Measurements from ENCODE around the gene CDK17.

GRCh38 chr12:96237465-96238077, 162.7 kb downstream of the CDK17 start:
- TF ChIP-seq YY1 (IDR thresholded peaks at IDR 0.05; ENCODE audit: insufficient read depth, insufficient read length), result no peak
- no peak for TF ChIP-seq ZNF274 (IDR thresholded peaks at IDR 0.05; ENCODE audit: low read depth, low read length)

Data from NT2/D1 (cell line).